HepG2 (cell line): ENCODE results near the gene DOCK2. TPM values are rescaled to one million over a fixed set of nuclear protein-coding genes. Genes with fewer than 3 reads are reported as not detected.
"Not testable (repeated sequence)": the region's sequence is repeated elsewhere in the genome, so short reads cannot be mapped to it uniquely, and the experiment has no call there.

Experiments used
- ATAC-seq: fragments of 200-7000 bp; cut with Tn5 transposase; 3 replicates; pipeline ENCODE4 v1.9.1; 2020; ENCODE audit warnings: mild to moderate bottlenecking, moderate library complexity
- BruUV-seq: library from RNA; stranded (reverse); fragments of 400-500 nt; replicated peaks from 2 replicates; lab custom pipeline; 2021; lab: Mats Ljungman, UMichigan
- CTCF ChIA-PET: fragments of 300-600 bp; formaldehyde crosslinking; extraction: SDS; loops from one replicate; lab custom pipeline; 2021; ENCODE audit warnings: low total read pairs, inconsistent platforms, low intra/inter-chr PET ratio; lab: Yijun Ruan, JAX
- POLR2A ChIA-PET: fragments of 350-600 bp; sonication (Branson Sonifier 250); formaldehyde crosslinking; loops from one replicate; lab custom pipeline; 2020; ENCODE audit warnings: antibody characterized with exemption, inconsistent platforms; lab: Yijun Ruan, JAX
- DNase-seq: peaks from one replicate; pipeline ENCODE4 v3.0.0-alpha.2; 2015; ENCODE audit warnings: low spot score
- FAIRE-seq: peaks from 3 replicates; lab custom pipeline; 2011; peaks lifted over from hg19 to GRCh38; lab: Jason Lieb, UNC
- H2AFZ ChIP-seq: one replicate; pipeline ENCODE4 v1.6.1; 2011; ENCODE audit warnings: low read length, inconsistent platforms
- H3K27ac ChIP-seq: fragments of 300-600 bp; 3 replicates; pipeline ENCODE4 v1.8.0; 2011; ENCODE audit warnings: mixed run types, mild to moderate bottlenecking, mixed read lengths, low read length, inconsistent platforms; ENCODE audit not compliant: insufficient read depth; ENCODE audit errors: extremely low read length
- H3K27me3 ChIP-seq, 2 experiments: fragments of 200-600 bp in 1 of 2; 2 replicates in 1 of 2; 3 replicates in 1 of 2; pipeline versions ENCODE4 v1.6.0 to v1.8.0; 2011; ENCODE audit warnings: low read length in 2 of 2, mild to moderate bottlenecking in 2 of 2, moderate library complexity in 2 of 2, inconsistent platforms in 1 of 2; ENCODE audit not compliant: insufficient read depth in 2 of 2, control insufficient read depth in 1 of 2
- H3K36me3 ChIP-seq, 2 experiments: fragments of 200-600 bp in 1 of 2; replicated peaks in 1 of 2; 2 replicates in 1 of 2; 3 replicates in 1 of 2; pipeline versions ENCODE4 v1.5.1 to v1.8.0; 2011; ENCODE audit warnings: low read length in 2 of 2, inconsistent platforms in 1 of 2; ENCODE audit not compliant: insufficient read depth in 2 of 2, control insufficient read depth in 1 of 2
- H3K4me1 ChIP-seq: 2 replicates; pipeline ENCODE4 v1.5.1; 2012; ENCODE audit warnings: low read length, inconsistent platforms; ENCODE audit not compliant: insufficient read depth
- H3K4me2 ChIP-seq: 2 replicates; pipeline ENCODE4 v1.6.0; 2011; ENCODE audit warnings: low read depth, low read length, inconsistent platforms
- H3K4me3 ChIP-seq, 3 experiments: fragments of 200-600 bp in 1 of 3; sonication (generic), shearing (Covaris generic) in 1 of 3; replicated peaks in 1 of 3; 2 replicates each; pipeline ENCODE4 v1.5.1; 2011 to 2016; ENCODE audit warnings: low read length in 3 of 3, inconsistent platforms in 2 of 3, low read depth in 2 of 3, mild to moderate bottlenecking in 2 of 3, control low read depth in 1 of 3, mixed read lengths in 1 of 3; ENCODE audit not compliant: insufficient read depth in 1 of 3
- H3K79me2 ChIP-seq: one replicate; pipeline ENCODE4 v1.6.1; 2011; ENCODE audit warnings: low read length, inconsistent platforms; ENCODE audit not compliant: insufficient read depth
- H3K9ac ChIP-seq: 2 replicates; pipeline ENCODE4 v1.6.0; 2011; ENCODE audit warnings: mild to moderate bottlenecking, low read depth, low read length, inconsistent platforms; ENCODE audit not compliant: insufficient read depth
- H3K9me3 ChIP-seq: 2 replicates; pipeline ENCODE4 v1.5.1; 2012; ENCODE audit warnings: mild to moderate bottlenecking, low read length
- H4K20me1 ChIP-seq: 2 replicates; pipeline ENCODE4 v1.6.0; 2011; ENCODE audit warnings: inconsistent platforms, mild to moderate bottlenecking, low read length, moderate library complexity; ENCODE audit not compliant: insufficient read depth
- FOXP1 ChIP-seq, 2 experiments: fragments of 450-650 bp in 1 of 2; IDR thresholded peaks; 2 replicates each; pipeline ENCODE4 v1.6.1; 2017 to 2018; ENCODE audit warnings: antibody characterized with exemption in 1 of 2
- LRRFIP1 ChIP-seq: sonication (generic); formaldehyde crosslinking; conservative IDR thresholded peaks from 2 replicates; pipeline ENCODE4 v1.4.0; 2020; ENCODE audit warnings: missing genetic modification reagents
- SNAPC2 ChIP-seq: sonication (generic); formaldehyde crosslinking; IDR thresholded peaks from 2 replicates; pipeline ENCODE4 v1.8.1; 2022; ENCODE audit warnings: mild to moderate bottlenecking, missing genetic modification reagents
- SRSF1 ChIP-seq: fragments of 200-400 bp; formaldehyde crosslinking; optimal IDR thresholded peaks from 2 replicates; pipeline ENCODE3; 2017; ENCODE audit warnings: mild to moderate bottlenecking, low read depth, low read length, moderate library complexity
- ZFP62 ChIP-seq: sonication (generic); formaldehyde crosslinking; IDR thresholded peaks from 2 replicates; pipeline ENCODE4 v1.4.0; 2020; ENCODE audit warnings: missing genetic modification reagents
- ZNF563 ChIP-seq: sonication (generic); formaldehyde crosslinking; IDR thresholded peaks from 2 replicates; pipeline ENCODE4 v1.8.0; 2022; ENCODE audit warnings: mild to moderate bottlenecking, moderate library complexity, missing genetic modification reagents
- WGBS: methylation state at CpG from one replicate; pipeline ENCODE4 v1.1.6; 2017; ENCODE audit warnings: low lambda C conversion rate; 5-methylcytosine and 5-hydroxymethylcytosine counted together
- in situ Hi-C: cut with HindIII; loops from 2 replicates; pipeline ENCODE4 v1.10.0; 2017; ENCODE audit warnings: low pct_unique_long_range_greater_than_20kb; ENCODE audit not compliant: extremely low pct_ligation_motif_present
- intact Hi-C: fragments of 100-400 bp; cut with micrococcal nuclease; formaldehyde crosslinking; loops from one replicate; pipeline ENCODE4 v1.10.0; 2022; ENCODE audit not compliant: unreplicated experiment
- polyA plus RNA-seq, 8 experiments: library from polyadenylated mRNA; depleted of rRNA in 3 of 8; stranded (reverse) in 7 of 8; unstranded in 1 of 8; fragments of >200 nt; fragmentation: Illumina TruSeq in 4 of 8; extraction: Trizol in 4 of 8; gene quantifications; 2 replicates each; pipeline versions ENCODE4 v1.2.1 to v1.2.3, GENCODE V29; 2011 to 2016; ENCODE audit warnings: low read depth in 4 of 8, missing spikeins in 1 of 8, mixed read lengths in 1 of 8; ENCODE audit not compliant: insufficient read depth in 1 of 8
- total RNA-seq, 5 experiments: library from RNA; depleted of rRNA; stranded (reverse); fragments of >200 nt; fragmentation: Illumina TruSeq; extraction: Trizol; gene quantifications; 2 replicates each; pipeline ENCODE4 v1.2.3, GENCODE V29; 2016; ENCODE audit warnings: low read depth in 1 of 5

The DOCK2 gene
- total and polyA plus RNA-seq, 2 of the 13 experiments (the other 11 are each of a cell fraction or from before 2014, with no cell fraction given) = not detected

- CTCF ChIA-PET = no interaction called here
- H3K4me1 ChIP-seq = no peaks in the 10 kb centered on the region
- H2AFZ ChIP-seq = no peak overlapping the region
- in situ Hi-C loops = no loop called here
- H3K79me2 ChIP-seq = no peaks in the 10 kb centered on the region
- no peak for FAIRE-seq
- no peak overlapping the region for H3K9ac ChIP-seq
- no peaks in the 10 kb centered on the region for H3K9me3 ChIP-seq
- H3K4me3 ChIP-seq = no peak overlapping the region
- POLR2A ChIA-PET = no interaction called here
- WGBS = 0% methylated on average over 2 of the region's 2 CpGs
- H3K36me3 ChIP-seq = no peaks in the 10 kb centered on the region
- no peak overlapping the region for H3K4me2 ChIP-seq
- intact Hi-C loops = no loop called here
- no peak overlapping the region for H3K27ac ChIP-seq
- no peak for DNase-seq
- H4K20me1 ChIP-seq = no peaks in the 10 kb centered on the region
- no peaks in the 10 kb centered on the region; a peak in 1 of 5 replicates for H3K27me3 ChIP-seq
- BruUV-seq = no TSS peak
- ATAC-seq = no peak
- TF ChIP-seq FOXP1 (IDR thresholded peaks at IDR 0.05) (no peak), FOXP1 (CRISPR knock-in tag; IDR thresholded peaks at IDR 0.05) (no peak), SRSF1 (no peak), LRRFIP1 (no peak), ZFP62 (CRISPR knock-in tag) (no peak), ZNF563 (CRISPR knock-in tag) (no peak), SNAPC2 (CRISPR knock-in tag) (no peak)
Observed at GRCh38 chr5:169808118-169808581, 171.1 kb downstream of the DOCK2 start.

GRCh38 chr5:169808880-169809279 lies 171.8 kb downstream of the DOCK2 start:
- H2AFZ ChIP-seq, BruUV-seq, H3K4me2 ChIP-seq, H3K4me3 ChIP-seq, H3K4me1 ChIP-seq, intact Hi-C loops, FAIRE-seq, H3K9me3 ChIP-seq, in situ Hi-C loops, H3K36me3 ChIP-seq, DNase-seq, POLR2A ChIA-PET, H3K79me2 ChIP-seq, H4K20me1 ChIP-seq, H3K27ac ChIP-seq, H3K27me3 ChIP-seq, ATAC-seq, H3K9ac ChIP-seq, CTCF ChIA-PET: not testable (repeated sequence)
- WGBS = 39% methylated on average over 2 of the region's 3 CpGs
